HEK293 (cell line): ENCODE data around the gene BORCS6.
A peak's percentile ranks its signal among the peaks of the same experiment; 100 is the strongest.

Experiments
- BCL11B ChIP-seq: fragments of 450-650 bp; formaldehyde crosslinking; IDR thresholded peaks from 2 replicates; pipeline ENCODE4 v1.5.1; 2016; ENCODE audit warnings: low read depth, missing biosample characterization, missing genetic modification characterization
- BCL6B ChIP-seq: fragments of 450-650 bp; formaldehyde crosslinking; IDR thresholded peaks from 2 replicates; pipeline ENCODE4 v1.5.1; 2017; ENCODE audit warnings: missing biosample characterization, missing genetic modification characterization
- GLIS2 ChIP-seq: fragments of 450-650 bp; formaldehyde crosslinking; IDR thresholded peaks from 2 replicates; pipeline ENCODE4 v1.5.1; 2016; ENCODE audit warnings: missing biosample characterization, missing genetic modification characterization
- KLF10 ChIP-seq: fragments of 450-650 bp; IDR thresholded peaks from 2 replicates; pipeline ENCODE4 v1.5.1; 2018; ENCODE audit warnings: missing biosample characterization, mild to moderate bottlenecking, missing genetic modification characterization
- MYNN ChIP-seq: fragments of 450-650 bp; formaldehyde crosslinking; IDR thresholded peaks from 2 replicates; pipeline ENCODE4 v1.5.1; 2016; ENCODE audit warnings: missing biosample characterization, missing genetic modification characterization, borderline replicate concordance
- REST ChIP-seq: fragments of 450-650 bp; formaldehyde crosslinking; IDR thresholded peaks from 2 replicates; pipeline ENCODE4 v1.5.1; 2016; ENCODE audit warnings: missing biosample characterization, missing genetic modification characterization
- SCRT1 ChIP-seq: fragments of 450-650 bp; formaldehyde crosslinking; IDR thresholded peaks from 2 replicates; pipeline ENCODE4 v1.5.1; 2016; ENCODE audit warnings: missing biosample characterization, missing genetic modification characterization, borderline replicate concordance
- ZNF10 ChIP-seq: fragments of 450-650 bp; formaldehyde crosslinking; IDR thresholded peaks from 2 replicates; pipeline ENCODE4 v1.5.1; 2017; ENCODE audit warnings: missing biosample characterization, missing genetic modification characterization
- ZNF132 ChIP-seq: fragments of 450-650 bp; formaldehyde crosslinking; IDR thresholded peaks from 2 replicates; pipeline ENCODE4 v1.5.1; 2017; ENCODE audit warnings: missing biosample characterization, missing genetic modification characterization, borderline replicate concordance
- ZNF148 ChIP-seq: fragments of 450-650 bp; formaldehyde crosslinking; IDR thresholded peaks from 2 replicates; pipeline ENCODE4 v1.5.0; 2017; ENCODE audit warnings: missing biosample characterization, missing genetic modification characterization, borderline replicate concordance
- ZNF23 ChIP-seq: fragments of 450-650 bp; formaldehyde crosslinking; IDR thresholded peaks from 2 replicates; pipeline ENCODE4 v1.5.1; 2016; ENCODE audit warnings: missing biosample characterization, missing genetic modification characterization, borderline replicate concordance
- ZNF350 ChIP-seq: fragments of 450-650 bp; formaldehyde crosslinking; IDR thresholded peaks from 2 replicates; pipeline ENCODE4 v1.5.0; 2017; ENCODE audit warnings: missing biosample characterization, mild to moderate bottlenecking, missing genetic modification characterization
- ZNF391 ChIP-seq: fragments of 450-650 bp; formaldehyde crosslinking; IDR thresholded peaks from 2 replicates; pipeline ENCODE4 v1.5.1; 2016; ENCODE audit warnings: low read depth, missing biosample characterization, missing genetic modification characterization, borderline replicate concordance
- ZNF423 ChIP-seq: fragments of 450-650 bp; formaldehyde crosslinking; IDR thresholded peaks from 2 replicates; pipeline ENCODE4 v1.5.1; 2016; ENCODE audit warnings: missing biosample characterization, missing genetic modification characterization
- ZNF449 ChIP-seq: fragments of 450-650 bp; formaldehyde crosslinking; IDR thresholded peaks from 2 replicates; pipeline ENCODE4 v1.5.1; 2017; ENCODE audit warnings: missing biosample characterization, mild to moderate bottlenecking, missing genetic modification characterization, moderate library complexity
- ZNF624 ChIP-seq: fragments of 450-650 bp; formaldehyde crosslinking; IDR thresholded peaks from 2 replicates; pipeline ENCODE4 v1.5.1; 2017; ENCODE audit warnings: missing biosample characterization, missing genetic modification characterization
- ZNF791 ChIP-seq: fragments of 450-650 bp; formaldehyde crosslinking; IDR thresholded peaks from 2 replicates; pipeline ENCODE4 v1.5.1; 2016; ENCODE audit warnings: missing biosample characterization, missing genetic modification characterization
- ZNF843 ChIP-seq: fragments of 450-650 bp; formaldehyde crosslinking; IDR thresholded peaks from 2 replicates; pipeline ENCODE4 v1.5.1; 2016; ENCODE audit warnings: missing biosample characterization, missing genetic modification characterization
- ZXDB ChIP-seq: fragments of 450-650 bp; formaldehyde crosslinking; IDR thresholded peaks from 2 replicates; pipeline ENCODE4 v1.5.1; 2016; ENCODE audit warnings: missing biosample characterization, missing genetic modification characterization
- TF ChIP-seq, protein P1 (sequence below): fragments of 450-650 bp; formaldehyde crosslinking; IDR thresholded peaks from 2 replicates; pipeline ENCODE4 v1.5.1; 2016; ENCODE audit warnings: missing biosample characterization, missing genetic modification characterization
- TF ChIP-seq, protein P2 (sequence below): fragments of 450-650 bp; formaldehyde crosslinking; IDR thresholded peaks from 2 replicates; pipeline ENCODE4 v1.5.1; 2016; ENCODE audit warnings: missing biosample characterization, missing genetic modification characterization
- TF ChIP-seq, protein P3 (sequence below): fragments of 450-650 bp; formaldehyde crosslinking; IDR thresholded peaks from 2 replicates; pipeline ENCODE4; 2016; ENCODE audit warnings: missing biosample characterization, missing genetic modification characterization
- TF ChIP-seq, protein P4 (sequence below): fragments of 450-650 bp; formaldehyde crosslinking; IDR thresholded peaks from 2 replicates; pipeline ENCODE4 v1.5.1; 2016; ENCODE audit warnings: missing biosample characterization, missing genetic modification characterization

BORCS6 gene

GRCh38 chr17:8210761-8211458 lies 20.9 kb upstream of the BORCS6 start (continued):
- TF ChIP-seq REST (no peak), ZNF23 (no peak), ZNF132 (tag by site-specific recombination) (no peak), BCL11B (tag by site-specific recombination) (no peak), ZNF391 (tag by site-specific recombination) (no peak), ZNF843 (no peak), KLF10 (tag by site-specific recombination) (0 out of 2 replicates have a peak, but pooled peaks have one; percentile 9), BCL6B (no peak), MYNN (tag by site-specific recombination) (no peak), ZNF423 (tag by site-specific recombination) (no peak), ZNF148 (no peak), ZNF10 (tag by site-specific recombination) (no peak), GLIS2 (tag by site-specific recombination) (no peak), ZNF449 (tag by site-specific recombination) (no peak), ZNF791 (tag by site-specific recombination) (no peak), ZXDB (tag by site-specific recombination) (no peak), SCRT1 (tag by site-specific recombination) (no peak), ZNF624 (tag by site-specific recombination) (no peak), ZNF350 (tag by site-specific recombination) (no peak)
- TF ChIP-seq, protein P1, sequence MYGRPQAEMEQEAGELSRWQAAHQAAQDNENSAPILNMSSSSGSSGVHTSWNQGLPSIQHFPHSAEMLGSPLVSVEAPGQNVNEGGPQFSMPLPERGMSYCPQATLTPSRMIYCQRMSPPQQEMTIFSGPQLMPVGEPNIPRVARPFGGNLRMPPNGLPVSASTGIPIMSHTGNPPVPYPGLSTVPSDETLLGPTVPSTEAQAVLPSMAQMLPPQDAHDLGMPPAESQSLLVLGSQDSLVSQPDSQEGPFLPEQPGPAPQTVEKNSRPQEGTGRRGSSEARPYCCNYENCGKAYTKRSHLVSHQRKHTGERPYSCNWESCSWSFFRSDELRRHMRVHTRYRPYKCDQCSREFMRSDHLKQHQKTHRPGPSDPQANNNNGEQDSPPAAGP (tag by site-specific recombination) = no peak
- TF ChIP-seq, protein P2, sequence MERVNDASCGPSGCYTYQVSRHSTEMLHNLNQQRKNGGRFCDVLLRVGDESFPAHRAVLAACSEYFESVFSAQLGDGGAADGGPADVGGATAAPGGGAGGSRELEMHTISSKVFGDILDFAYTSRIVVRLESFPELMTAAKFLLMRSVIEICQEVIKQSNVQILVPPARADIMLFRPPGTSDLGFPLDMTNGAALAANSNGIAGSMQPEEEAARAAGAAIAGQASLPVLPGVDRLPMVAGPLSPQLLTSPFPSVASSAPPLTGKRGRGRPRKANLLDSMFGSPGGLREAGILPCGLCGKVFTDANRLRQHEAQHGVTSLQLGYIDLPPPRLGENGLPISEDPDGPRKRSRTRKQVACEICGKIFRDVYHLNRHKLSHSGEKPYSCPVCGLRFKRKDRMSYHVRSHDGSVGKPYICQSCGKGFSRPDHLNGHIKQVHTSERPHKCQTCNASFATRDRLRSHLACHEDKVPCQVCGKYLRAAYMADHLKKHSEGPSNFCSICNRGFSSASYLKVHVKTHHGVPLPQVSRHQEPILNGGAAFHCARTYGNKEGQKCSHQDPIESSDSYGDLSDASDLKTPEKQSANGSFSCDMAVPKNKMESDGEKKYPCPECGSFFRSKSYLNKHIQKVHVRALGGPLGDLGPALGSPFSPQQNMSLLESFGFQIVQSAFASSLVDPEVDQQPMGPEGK = 0 out of 2 replicates have a peak, but pooled peaks have one; percentile 44
- TF ChIP-seq, protein P3, sequence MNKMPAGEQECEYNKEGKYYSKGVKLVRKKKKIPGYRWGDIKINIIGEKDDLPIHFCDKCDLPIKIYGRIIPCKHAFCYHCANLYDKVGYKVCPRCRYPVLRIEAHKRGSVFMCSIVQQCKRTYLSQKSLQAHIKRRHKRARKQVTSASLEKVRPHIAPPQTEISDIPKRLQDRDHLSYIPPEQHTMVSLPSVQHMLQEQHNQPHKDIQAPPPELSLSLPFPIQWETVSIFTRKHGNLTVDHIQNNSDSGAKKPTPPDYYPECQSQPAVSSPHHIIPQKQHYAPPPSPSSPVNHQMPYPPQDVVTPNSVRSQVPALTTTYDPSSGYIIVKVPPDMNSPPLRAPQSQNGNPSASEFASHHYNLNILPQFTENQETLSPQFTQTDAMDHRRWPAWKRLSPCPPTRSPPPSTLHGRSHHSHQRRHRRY = no peak
- TF ChIP-seq, protein P4, sequence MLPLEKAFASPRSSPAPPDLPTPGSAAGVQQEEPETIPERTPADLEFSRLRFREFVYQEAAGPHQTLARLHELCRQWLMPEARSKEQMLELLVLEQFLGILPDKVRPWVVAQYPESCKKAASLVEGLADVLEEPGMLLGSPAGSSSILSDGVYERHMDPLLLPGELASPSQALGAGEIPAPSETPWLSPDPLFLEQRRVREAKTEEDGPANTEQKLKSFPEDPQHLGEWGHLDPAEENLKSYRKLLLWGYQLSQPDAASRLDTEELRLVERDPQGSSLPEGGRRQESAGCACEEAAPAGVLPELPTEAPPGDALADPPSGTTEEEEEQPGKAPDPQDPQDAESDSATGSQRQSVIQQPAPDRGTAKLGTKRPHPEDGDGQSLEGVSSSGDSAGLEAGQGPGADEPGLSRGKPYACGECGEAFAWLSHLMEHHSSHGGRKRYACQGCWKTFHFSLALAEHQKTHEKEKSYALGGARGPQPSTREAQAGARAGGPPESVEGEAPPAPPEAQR (tag by site-specific recombination) = no peak
